Activated T-helper 9 cell treated with anti-CD3 and anti-CD28 coated beads, Interleukin-2, amount 50 U/mL, for 16 hours (primary cell): ENCODE results near the gene EDDM13.
"Not testable (repeated sequence)": the region's sequence is repeated elsewhere in the genome, so short reads cannot be mapped to it uniquely, and the experiment has no call there.

ENCODE experiments used
- DNase-seq: peaks from one replicate; pipeline ENCODE4 v3.0.0-alpha.2; 2020; ENCODE audit warnings: low read depth

The EDDM13 gene

DNA sequence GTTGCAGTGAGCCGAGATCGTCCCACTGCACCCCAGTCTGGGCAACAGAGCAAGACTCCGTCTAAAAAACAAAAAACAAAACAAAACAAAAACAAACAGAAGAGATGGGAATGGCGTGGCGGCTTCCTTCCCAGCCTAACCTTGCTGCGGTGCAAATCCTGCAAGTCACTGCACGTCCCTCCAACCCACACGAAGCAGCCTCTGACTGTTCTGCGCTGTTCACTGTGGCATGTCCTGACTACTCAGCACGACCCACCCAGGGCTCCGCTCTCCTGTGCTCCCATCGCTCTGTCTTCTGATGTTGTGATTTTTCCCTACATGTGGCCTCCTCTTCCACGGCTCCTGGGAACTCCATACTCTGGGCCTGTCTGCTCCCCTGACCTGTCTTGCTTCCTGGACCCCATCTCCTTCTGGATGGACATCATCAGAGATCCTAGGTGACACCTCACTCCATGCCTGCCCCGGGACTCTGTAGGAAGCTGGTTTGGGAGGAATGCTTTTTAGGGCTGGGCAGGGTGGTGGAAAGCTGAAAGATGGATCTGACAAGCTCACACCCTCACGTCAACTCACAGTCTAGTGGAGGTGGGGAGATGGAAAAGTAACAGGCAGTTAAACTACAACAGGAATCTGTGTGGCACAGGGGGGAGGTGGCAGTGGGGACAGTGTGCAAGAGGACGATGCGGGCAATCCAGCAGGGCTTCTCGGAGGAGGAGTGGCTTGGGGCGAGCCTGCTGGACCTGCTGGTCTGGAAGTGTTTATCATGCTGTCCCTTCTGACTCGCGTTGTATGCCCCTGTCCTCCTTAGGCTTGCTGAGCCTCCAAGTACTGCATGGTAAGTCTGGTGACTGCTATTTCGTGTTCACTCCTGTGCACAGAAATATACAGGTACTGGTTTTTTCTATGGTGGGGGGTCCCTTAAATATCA is 23.2 kb downstream of the EDDM13 start:
- no peak for DNase-seq

DNA sequence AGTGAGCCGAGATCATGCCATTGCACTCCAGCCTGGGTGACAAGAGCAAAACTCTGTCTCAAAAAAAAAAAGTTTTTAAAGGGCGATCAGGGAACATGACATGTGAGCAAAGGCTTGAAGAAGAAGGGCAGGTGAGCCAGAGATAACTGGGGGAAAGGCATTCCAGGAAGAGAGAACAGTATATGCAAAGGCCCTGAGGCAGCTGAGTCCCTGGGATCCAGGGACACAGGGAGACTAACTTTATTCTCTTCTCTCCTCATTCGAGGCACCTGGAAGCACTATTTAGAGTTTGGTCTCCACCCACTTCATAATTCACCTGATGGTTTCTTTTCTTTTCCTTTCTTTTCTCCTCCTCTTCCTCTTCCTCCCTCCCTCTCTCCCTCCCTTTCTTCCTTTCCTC is 24.5 kb downstream of the EDDM13 start:
- DNase-seq: no peak

DNA sequence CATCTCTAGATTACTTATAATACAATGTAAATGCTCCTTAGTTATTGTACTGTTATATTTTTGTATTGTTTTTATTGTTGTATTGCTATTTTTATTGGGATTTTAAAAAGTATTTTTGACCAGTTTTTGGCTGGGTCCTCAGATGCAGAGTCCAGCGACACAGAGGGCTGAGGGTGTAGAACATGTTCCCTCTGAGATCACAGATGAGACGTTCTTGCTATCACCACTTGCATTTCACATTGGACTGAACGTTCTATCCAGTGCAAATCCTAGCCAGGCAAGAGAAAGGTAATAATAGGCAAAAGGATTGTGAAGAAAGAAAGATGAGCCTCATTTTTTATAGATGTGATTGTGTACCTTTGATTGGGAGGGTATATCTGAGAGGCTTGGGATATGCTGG is 27.1 kb downstream of the EDDM13 start:
- DNase-seq: no peak

DNA sequence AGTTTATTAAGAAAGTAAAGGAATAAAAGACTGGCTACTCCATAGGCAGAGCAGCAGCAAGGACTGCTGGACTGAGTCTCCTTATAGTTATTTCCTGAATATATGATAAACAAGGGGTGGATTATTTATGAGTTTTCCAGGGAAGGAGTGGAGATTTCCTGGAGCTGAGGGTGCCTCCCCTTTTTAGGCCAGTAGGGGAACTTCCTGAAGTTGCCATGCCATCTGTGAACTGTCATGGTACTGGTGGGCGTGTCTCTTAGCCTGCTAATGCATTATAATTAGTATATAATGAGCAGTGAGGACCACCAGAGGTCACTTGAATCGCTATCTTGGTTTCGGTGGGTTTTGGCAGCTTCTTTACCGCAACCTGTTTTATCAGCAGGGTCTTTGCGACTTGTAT is 28.6 kb downstream of the EDDM13 start:
- DNase-seq: no peak

GRCh38 chr19:56301886-56302620 is 29.5 kb downstream of the EDDM13 start:
- DNase-seq: no peak

DNA sequence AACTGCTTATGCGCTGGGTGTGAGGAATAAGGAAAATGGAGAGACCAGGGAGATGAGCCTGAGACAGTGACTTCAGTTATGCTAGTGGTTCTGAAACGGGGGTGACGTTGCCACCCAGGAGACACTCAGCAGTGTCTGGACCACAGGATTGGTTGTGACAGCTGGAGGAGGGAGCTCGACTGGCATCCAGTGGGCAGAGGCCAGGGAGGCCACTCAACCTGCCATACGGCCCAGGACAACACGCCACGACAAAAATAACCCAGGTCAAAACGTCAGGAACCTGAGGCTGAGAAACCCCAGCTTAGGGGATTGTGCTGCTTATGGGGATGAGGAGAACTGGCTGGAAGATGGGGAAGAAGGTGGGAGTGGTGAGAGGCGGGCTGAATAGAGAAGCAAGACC is 31.7 kb downstream of the EDDM13 start:
- DNase-seq: no peak

DNA sequence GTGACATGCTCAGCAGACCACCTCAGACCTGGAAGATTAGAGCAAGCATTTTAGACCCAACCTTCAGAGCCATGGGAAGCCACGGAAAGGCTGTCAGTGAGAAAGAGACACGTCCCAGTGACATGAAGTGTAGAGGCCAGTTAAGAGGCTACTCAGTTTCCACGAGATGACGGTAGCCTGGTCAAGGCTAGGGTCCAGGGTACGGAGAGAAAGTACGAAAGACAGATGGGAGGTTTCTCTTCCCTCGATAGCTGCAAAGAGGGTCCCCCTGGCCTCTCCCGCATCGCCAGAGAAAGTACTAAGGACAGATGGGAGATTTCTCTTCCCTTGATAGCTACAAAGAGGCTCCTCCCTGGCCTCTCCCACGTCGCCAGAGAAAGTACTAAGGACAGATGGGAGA is 33.5 kb downstream of the EDDM13 start:
- no peak for DNase-seq

- DNase-seq: not testable (repeated sequence)
Measured at GRCh38 chr19:56307062-56307461, 34.5 kb downstream of the EDDM13 start.

DNA sequence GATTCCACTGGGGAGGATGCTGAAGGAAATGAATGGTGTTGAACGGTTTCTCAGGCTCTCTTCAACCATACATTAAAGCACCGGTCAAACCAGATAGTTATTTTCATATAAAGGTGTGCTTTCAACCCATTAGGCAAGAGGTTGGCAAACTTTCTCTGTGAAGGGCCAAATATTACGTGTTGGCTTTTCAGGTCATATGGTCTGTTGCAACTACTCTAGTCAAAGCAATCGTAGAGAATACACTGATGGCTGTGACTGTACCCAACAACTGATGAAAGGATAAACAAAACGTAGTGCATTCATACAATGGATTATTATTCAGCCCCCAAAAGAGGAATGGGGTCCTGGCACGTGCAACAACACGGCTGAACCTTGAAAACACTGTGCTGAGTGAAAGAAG is 36.2 kb downstream of the EDDM13 start:
- DNase-seq: no peak

DNA sequence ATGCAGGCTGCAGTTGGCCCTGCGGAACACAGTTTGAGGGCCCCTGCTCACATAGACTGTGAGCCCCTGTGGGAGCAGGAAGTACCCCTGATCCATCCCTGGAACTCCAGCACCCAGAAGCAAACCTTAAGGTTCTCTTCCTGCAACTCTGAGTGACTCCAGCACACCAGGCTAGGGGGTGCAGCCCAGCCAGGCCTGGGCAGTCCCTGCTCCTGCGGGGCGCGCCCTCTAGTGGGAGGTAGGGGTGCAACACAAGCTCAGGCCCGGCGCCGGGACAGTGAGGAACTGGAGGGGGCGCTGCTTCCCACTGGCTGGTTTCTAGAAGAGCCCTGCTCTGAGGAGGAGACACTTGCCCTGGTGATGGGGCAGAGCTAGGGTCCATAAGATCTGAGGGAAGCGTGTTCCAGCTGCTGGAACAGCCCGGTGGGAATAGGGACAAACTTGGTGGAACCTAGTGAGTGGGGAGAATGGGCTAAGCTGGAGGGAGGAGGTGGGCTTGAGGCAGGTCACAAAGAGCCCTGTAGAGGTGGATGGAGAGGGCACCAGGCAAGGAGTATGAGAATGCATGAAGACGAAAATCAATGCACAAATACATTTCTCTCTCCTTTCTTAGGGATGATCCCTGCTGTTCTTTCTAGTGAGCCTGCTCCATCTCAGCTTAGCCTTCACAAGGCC is 37.1 kb downstream of the EDDM13 start:
- peak; percentile 32 for DNase-seq

DNA sequence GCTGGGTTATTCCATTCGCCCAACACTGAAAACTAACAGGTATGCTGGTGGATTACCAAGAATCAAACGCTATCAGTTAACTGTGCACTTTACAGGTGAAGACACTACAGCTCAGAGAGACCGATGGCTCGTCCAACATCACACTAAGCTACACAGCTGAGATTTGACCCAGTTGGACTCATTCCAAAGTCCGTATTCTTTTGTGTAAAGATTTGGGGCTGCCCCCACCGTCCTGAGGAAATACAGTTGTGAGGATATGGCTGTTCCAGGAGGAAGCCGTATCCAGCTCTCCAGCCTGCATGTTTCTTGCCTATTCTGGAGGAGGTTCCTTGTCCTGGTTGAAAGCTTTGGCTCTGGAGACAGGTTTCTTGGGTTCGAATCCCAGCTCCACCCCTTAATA is 37.9 kb downstream of the EDDM13 start:
- no peak for DNase-seq

DNA sequence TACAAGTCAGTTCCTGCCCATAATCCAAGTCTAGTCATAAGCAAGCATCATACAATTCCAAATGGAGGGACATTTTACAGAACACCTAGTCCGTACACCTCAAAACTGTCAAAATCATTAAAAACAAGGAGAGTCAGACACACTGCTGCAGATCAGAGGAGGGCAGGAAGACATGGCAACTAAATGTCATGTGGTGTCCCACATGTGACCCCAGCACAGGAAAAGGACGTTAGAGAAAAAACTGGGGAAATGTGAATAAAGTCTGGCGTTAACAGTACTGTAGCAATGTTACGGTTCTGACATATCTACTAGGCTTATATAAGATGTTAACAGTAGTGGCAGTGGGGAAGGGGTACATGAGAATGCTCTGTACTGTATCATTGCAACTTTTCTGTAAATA is 39.8 kb downstream of the EDDM13 start:
- no peak for DNase-seq

DNA sequence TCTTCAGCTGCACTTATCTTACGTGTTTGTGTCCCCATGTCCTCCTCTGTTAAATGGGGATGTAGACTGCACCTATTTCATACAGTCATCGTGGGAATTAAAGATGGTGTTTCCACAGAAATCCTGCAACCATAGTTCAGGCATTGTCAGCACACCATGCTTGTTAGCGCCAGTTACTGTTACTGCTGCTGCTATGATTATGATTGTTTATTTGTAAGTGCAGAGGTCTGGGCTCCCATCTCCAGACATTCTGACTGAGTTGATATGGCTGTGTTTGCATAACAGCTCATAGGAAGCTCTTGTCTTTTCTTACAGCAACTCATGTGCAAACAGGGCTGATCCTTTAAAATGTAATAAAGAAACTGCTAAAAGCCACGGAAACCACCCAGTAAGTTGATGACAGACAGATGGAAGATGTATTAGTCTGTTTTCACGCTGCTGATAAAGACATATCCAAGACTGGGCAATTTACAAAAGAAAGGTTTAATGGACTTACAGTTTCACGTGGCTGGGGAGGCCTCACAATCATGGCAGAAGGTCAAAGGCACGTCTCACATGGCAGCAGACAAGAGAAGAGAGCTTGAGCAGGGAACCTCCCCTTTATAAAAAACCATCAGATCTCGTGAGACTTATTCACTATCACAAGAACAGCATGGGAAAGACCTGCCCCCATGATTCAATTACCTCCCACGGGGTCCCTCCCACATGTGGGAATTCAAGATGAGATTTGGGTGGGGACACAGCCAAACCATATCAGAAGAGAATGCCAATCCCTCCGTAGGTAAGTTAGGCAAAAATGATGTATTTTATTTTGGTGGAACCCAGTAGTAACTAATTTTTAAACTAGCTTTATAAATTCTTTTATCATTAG is 40.5 kb downstream of the EDDM13 start:
- DNase-seq: no peak

DNA sequence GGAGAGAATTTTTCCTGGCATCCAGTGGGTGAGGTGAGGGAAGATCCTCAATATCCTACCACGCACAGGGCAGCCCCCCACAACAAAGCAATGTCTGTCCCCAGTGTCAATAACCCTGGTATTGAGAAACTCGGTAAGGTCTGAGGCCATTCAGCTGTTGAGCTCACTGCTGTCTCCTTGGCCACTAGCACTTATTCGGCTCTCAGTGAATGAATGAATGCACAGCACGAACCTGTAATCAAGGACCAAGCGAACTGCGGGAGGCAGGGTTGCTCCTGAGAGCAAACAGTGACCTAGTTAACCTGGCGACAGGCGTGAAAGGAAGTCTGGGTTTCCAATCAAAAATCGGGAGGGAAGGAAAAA is 41.5 kb downstream of the EDDM13 start:
- no peak for DNase-seq

- peak; percentile 96 for DNase-seq
Measured at GRCh38 chr19:56314381-56315076, 42.0 kb downstream of the EDDM13 start, which contains the start of gene ZSCAN5A. ZSCAN5A (minus strand) TSS chr19:56314839; CDS start chr19:56225046, 89,793 bp downstream.

- peak; percentile 84 for DNase-seq
Measured at GRCh38 chr19:56315077-56315828, 42.7 kb downstream of the EDDM13 start.

DNA sequence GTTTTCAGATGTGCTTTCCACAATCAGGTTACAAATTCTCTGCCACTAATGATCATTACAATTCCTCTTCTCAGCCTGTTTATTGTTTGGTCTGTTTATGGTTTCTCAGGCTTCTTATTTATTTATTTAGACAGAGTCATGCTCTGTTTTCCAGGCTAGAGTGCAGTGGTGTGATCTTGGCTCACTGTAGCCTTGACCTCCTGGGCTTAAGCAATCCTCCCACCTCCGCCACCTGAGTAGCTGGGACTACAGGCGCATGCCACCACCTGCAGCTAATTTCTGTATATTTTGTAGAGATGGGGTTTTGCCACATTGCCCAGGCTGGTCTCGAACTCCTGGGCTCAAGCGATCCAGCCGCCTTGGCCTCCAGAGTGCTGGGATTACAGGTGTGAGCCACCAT is 44.2 kb downstream of the EDDM13 start:
- DNase-seq: no peak

DNA sequence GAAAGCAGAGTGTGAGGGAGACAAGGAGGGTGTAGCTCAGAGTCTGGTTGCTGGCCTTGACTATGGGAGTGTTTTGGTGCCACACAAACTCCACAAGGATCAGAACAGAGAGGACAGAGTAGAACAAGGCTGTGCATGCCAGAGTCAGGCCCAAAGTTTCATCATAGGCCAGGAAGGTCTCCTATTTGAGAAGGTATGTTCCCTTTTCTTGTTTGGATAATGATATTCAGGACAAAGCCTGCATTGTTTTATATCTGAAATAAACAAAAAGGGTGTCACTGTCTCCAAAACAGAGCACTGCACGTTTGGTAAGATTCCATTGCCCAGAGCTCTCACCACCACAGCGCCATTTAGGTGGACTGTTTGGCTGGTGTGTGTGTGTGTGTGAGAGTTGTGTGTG is 45.2 kb downstream of the EDDM13 start:
- no peak for DNase-seq

GRCh38 chr19:56319991-56320390 is 47.4 kb downstream of the EDDM13 start:
- DNase-seq: no peak

- DNase-seq: no peak
Measured at GRCh38 chr19:56321254-56321988, 48.9 kb downstream of the EDDM13 start.
